Transverse colon (tissue), 4 donors: ENCODE data around the gene PC.

Source experiments
- CTCF ChIP-seq, 5 experiments: fragments of 200-600 bp in 3 of 5; fragments of 450-650 bp in 2 of 5; sonication (generic) in 3 of 5; IDR thresholded peaks; 1 replicate in 2 of 5; 2 replicates in 3 of 5; pipeline ENCODE4 v1.5.1; 2016 to 2017; ENCODE audit warnings: antibody characterized with exemption in 5 of 5, inconsistent platforms in 3 of 5, mild to moderate bottlenecking in 2 of 5, moderate library complexity in 1 of 5
- EP300 ChIP-seq: sonication (generic); formaldehyde crosslinking; IDR thresholded peaks from one replicate; pipeline ENCODE4 v1.6.1; 2017; ENCODE audit warnings: antibody characterized with exemption, low read depth
- POLR2A ChIP-seq: fragments of 450-650 bp; IDR thresholded peaks from one replicate; pipeline ENCODE4 v1.6.1; 2016; ENCODE audit warnings: antibody characterized with exemption, mild to moderate bottlenecking, moderate library complexity
- POLR2AphosphoS5 ChIP-seq, 3 donors: sonication (generic); formaldehyde crosslinking; IDR thresholded peaks; one replicate each; pipeline ENCODE4 v1.6.1; 2016; ENCODE audit warnings: antibody characterized with exemption in 3 of 3

- TF ChIP-seq POLR2AphosphoS5 (IDR thresholded peaks at IDR 0.05) (no peak), POLR2A (no peak), CTCF (IDR thresholded peaks at IDR 0.05) (no peak), EP300 (no peak)
Observed at GRCh38 chr11:66878474-66878873, 79.7 kb downstream of the PC start.
